ENCODE data around the gene GSS. TPM values are rescaled to one million over a fixed set of nuclear protein-coding genes. Genes with fewer than 3 reads are reported as not detected.
"Not testable (repeated sequence)": the region's sequence is repeated elsewhere in the genome, so short reads cannot be mapped to it uniquely, and the experiment has no call there.

GSS gene
- polyA plus RNA-seq, 3 donors, result 12.0 to 33.6 (median 29.9) TPM

DNA sequence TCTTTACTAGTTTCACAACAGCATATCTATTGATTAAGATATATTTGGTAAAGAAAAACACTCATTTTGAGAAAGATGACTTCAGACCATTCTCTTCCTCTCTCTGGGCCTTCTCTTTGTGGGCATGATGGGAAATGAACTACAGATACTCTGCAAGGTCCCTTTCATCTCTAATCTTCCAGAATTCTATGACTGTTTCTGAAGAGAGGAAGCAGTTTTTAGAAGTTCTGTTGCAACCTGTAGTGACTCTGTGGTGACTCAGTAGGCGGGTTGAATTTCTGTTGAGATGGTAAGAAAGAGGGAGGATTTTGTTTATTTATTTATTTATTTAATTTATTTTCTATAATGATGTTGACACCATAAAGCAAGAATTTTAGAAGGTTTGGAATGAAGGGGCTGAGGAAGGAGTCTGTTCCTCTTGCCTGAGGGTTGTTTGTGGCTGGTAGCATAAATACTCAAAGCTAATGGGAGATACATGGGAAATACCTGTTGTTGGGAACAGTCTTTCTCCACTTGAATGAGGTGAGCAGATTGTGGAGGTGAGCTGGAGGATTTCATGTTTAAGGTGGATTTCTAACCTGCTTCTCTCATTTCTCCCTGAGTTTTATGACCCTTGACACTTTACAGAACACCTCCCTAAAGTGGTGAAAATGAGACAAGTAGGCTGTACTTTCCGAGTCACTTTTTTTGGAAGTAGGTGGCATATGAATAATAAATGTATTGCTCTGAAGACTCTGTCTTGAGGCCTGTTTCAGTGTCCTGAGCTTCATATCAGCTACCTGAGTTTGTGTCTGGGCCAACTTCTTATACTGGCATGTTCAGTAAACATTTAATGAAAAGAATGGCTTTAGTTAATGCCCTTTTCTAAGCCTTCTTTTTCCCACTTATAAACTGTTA is 64.2 kb downstream of the GSS start:
- no peak overlapping the region for H3K27ac ChIP-seq (ENCODE audit: low read depth, low read length)
- 58 to 72% (median 64%) methylated on average over 2 of the region's 2 CpGs for WGBS, 3 donors

DNA sequence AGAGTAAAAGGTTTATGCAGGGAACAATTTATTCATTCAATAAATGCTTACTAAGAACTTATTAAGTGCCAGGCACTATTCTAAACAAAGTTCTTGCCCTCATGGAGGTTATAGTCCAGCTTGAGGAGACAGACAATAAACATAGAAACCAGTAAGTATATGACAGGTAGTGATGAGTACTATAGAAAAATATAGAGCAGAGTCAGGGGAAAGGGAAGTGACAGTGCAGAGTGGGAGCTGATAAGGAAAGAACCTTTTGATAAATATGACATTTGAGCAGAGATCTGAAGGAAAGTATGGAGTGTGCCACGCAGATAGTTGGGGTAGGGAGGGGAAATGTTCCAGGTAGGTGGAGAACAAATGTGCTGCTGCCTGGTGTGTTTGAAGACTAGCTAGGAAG is 67.1 kb downstream of the GSS start:
- no peak overlapping the region for H3K27ac ChIP-seq (ENCODE audit: low read depth, low read length)
- 60 to 69% (median 66%) methylated on average over 1 of the region's 1 CpG for WGBS, 3 donors

DNA sequence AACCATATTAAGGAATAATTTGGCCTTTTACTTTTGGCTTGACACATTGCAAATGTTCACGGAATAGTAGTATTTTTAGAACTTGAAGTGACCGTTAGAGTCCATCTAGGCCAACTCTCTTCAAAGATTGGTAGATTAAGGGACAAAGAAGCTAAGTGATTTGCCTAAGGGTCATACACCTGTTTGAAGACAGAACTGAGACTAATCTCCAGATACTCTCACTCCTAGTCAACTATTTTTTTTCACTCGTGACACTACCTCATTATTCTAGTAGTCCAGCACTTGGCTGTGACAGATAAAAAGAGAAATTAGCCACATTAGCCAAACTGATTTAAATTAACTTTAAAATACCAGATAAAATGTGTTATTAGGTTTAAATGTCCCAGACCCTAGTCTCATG is 68.6 kb downstream of the GSS start:
- WGBS, 3 donors, result 41 to 63% (median 46%) methylated on average over 3 of the region's 3 CpGs
- H3K27ac ChIP-seq (ENCODE audit: low read depth, low read length), result no peak overlapping the region

DNA sequence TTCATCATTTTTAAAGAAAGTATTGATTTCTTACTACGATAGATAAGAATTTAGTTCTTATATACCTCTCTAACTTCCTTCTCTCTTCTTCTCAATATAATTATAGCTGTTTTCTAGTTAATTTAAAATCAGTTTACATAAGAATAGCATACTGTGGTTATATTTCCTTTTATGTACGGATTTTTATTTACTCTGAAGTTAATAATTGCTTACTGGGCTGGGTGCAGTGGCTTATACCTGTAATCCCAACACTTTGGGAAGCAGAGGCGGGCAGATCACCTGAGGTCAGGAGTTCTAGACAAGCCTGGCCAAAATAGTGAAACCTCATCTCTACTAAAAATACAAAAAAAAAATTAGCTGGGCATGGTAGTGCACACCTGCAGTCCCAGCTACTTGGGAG is 69.5 kb downstream of the GSS start:
- WGBS, 3 donors, result 38 to 93% (median 91%) methylated on average over 3 of the region's 3 CpGs
- no peak overlapping the region for H3K27ac ChIP-seq (ENCODE audit: low read depth, low read length)

DNA sequence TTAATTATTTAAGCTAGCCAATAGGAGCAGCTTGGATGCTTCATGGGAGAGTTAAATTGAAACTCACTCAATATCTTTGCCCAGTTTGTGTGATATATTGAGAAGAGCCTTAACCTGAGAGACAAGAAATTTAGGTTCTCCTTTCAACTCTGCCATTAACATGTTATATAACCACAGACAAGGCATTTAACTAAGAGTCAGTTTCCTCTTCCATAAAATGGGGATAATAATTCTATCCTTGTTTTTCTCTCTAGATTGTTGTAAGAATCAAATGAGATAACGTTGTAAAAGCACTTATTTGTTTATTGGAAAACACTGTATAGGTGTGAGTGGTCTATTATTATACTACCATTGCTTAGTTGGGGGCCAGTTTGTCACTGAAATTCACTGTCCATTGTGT is 71.3 kb downstream of the GSS start:
- WGBS, 3 donors, result 76 to 88% (median 81%) methylated on average over 1 of the region's 1 CpG
- no peak overlapping the region for H3K27ac ChIP-seq (ENCODE audit: low read depth, low read length)

DNA sequence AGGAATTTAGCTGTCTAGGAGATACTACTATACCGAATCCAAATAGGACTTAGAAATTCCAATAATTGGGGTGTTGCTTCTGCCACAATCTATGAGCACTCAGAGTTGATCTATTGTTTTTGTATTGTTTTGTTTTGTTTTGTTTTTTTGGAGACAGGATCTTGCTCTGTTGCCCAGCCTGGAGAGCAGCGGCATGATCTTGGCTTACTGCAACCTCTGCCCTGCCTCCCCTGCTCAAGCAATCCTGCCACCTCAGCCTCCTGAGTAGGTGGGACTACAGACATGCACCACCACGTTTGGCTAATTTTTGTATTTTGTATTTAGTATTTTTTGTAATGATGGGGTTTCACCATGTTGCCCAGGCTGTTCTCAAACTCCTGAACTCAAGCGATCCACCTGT is 71.8 kb downstream of the GSS start:
- H3K27ac ChIP-seq (ENCODE audit: low read depth, low read length), result no peak overlapping the region
- WGBS, 3 donors, result 86 to 94% (median 91%) methylated on average over 4 of the region's 4 CpGs

DNA sequence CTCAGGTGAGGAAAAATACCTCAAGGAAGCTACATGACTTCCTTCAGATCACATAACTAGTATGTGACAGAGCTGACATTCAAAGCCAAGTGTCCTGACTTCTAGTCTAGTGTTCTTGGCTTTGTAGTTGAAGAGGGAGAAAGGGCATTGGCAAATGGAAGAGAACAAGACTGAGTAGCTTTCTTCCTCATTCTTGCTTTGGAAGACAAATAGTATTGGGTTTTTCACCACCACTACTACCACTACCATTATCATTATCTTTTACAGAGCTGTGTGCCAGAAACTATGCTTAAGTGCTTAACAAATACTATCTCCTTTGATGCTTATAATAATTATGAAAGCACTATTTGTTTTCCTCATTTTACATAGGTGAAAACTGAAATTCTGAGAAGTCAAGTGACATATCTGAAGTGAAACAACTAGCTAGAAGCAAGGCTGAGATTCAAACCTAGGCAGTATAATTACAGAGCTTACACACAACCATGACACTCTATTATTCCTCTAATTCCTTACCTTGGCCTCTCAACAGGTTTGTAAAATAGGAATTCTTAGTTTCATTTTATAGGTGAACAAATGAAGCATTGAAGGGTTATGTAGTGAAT is 72.4 kb downstream of the GSS start:
- H3K27ac ChIP-seq (ENCODE audit: low read depth, low read length), result no peak overlapping the region

DNA sequence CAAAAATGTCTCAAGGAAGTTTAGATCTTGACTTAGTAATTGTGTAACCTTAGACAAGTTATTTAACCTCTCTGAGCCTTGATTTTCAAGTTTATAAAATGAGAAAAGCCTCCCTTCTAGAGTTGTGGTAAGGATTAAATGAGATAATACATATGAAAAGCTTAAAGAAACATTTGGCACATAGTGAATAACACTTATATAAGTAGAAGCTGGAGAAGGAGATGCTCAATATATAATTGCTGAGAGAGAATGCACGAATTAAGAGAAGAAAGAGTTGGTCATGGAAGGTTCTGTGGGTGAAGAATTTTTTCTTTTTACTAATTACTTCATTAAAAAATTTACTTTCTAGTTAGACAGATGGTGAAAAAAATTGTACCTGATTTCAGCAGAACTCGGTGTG is 73.9 kb downstream of the GSS start:
- 50 to 70% (median 50%) methylated on average over 2 of the region's 2 CpGs for WGBS, 3 donors
- H3K27ac ChIP-seq (ENCODE audit: low read depth, low read length), result no peak overlapping the region

DNA sequence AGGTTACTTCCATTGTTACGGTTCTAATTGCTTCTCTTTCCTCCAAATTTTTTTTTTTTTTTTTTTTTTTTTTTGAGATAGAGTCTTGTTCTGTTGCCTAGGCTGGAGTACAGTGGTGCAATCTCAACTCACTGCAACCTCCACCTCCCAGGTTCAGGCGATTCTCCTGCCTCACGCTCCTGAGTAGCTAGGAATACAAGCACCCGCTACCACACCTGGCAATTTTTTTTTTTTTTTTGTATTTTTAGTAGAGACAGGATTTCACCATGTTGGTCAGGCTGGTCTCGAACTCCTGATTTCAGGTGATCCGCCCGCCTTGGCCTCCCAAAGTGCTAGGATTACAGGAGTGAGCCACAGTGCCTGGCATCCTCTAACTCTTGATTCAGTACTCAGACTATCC is 74.6 kb downstream of the GSS start:
- 81 to 88% (median 85%) methylated on average over 7 of the region's 7 CpGs for WGBS, 3 donors

DNA sequence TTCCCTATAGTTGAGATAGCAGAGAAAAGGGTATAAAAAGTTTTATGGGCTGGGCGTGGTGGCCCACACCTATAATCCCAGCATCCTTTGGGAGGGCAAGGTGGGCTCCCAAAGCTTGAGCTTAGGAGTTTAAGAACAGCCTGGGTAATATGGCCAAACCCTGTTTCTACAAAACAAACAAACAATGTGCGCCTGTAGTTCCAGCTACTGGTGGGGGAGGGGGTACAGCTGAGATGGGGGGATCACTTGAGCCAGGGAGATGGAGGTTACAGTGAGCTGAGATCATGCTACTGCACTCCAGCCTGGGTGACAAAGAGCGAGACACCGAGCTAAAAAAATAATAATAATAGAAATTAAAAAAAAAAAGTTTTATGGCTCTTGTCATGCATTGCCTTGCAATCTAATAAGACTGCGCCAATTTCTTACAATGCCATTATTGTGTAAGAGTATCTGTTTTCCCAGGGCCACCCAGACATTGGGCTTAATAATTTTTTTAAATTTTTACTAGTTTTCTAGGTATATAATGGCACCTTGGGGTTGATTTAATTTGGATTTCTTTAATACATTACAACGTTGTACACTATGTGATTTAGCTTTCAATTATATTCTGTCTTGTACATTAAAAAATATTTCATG is 75.3 kb downstream of the GSS start:
- no peak overlapping the region for H3K27ac ChIP-seq (ENCODE audit: low read depth, low read length)
- 75 to 88% (median 83%) methylated on average over 6 of the region's 6 CpGs for WGBS, 3 donors

More for the DNA sequence above, 74.6 kb downstream of the GSS start:
- H3K27ac ChIP-seq (ENCODE audit: low read depth, low read length), result not testable (repeated sequence)

Other genes starting within 250 kb of the GSS start
- 10 to 100 TPM in 2 of 3 donors, 1 to 10 TPM in 1; 7.8 to 20.5 (median 12.5) TPM for gene NCOA6, start 130.2 kb downstream of the GSS start, polyA plus RNA-seq
- 10 to 100 TPM in 2 of 3 donors, 1 to 10 TPM in 1; 8.1 to 12.8 (median 11.7) TPM for gene GGT7, start 83.0 kb downstream of the GSS start, polyA plus RNA-seq
- 100 to 1,000 TPM in 1 of 3 donors, 10 to 100 TPM in 2; 22.9 to 150 (median 94.7) TPM for gene ACSS2, start 79.2 kb downstream of the GSS start, polyA plus RNA-seq
- gene MYH7B, start 62 bp upstream of the GSS start, polyA plus RNA-seq, result 1 to 10 TPM in 1 of 3 donors, under 1 TPM in 2; 0.30 to 3.1 (median 0.76) TPM
- 10 to 100 TPM; 36.1 to 54.5 (median 43.1) TPM for gene TRPC4AP, start 137.0 kb upstream of the GSS start, polyA plus RNA-seq
- gene EDEM2, start 191.5 kb upstream of the GSS start, polyA plus RNA-seq, result 10 to 100 TPM in 2 of 3 donors, 1 to 10 TPM in 1; 9.7 to 23.8 (median 23.3) TPM
- gene PROCR, start 216.3 kb upstream of the GSS start, polyA plus RNA-seq, result 10 to 100 TPM; 16.1 to 83.3 (median 78.7) TPM